Esophagus (tissue), 2 donors: ENCODE measurements around the gene SLC47A2. TPM values are rescaled to one million over a fixed set of nuclear protein-coding genes. Genes with fewer than 3 reads are reported as not detected.

Experiments
- H3K27ac ChIP-seq, 2 donors: one replicate each; pipeline ENCODE4 v1.5.1; 2013; ENCODE audit warnings: low read depth in 2 of 2, mild to moderate bottlenecking in 2 of 2, inconsistent platforms in 1 of 2, low read length in 1 of 2, moderate library complexity in 1 of 2
- H3K27me3 ChIP-seq, 2 donors: one replicate each; pipeline ENCODE4 v1.6.1; 2013; ENCODE audit warnings: low read length in 2 of 2, control low read depth in 1 of 2, mild to moderate bottlenecking in 1 of 2; ENCODE audit not compliant: insufficient read depth in 2 of 2, control insufficient read depth in 1 of 2
- H3K36me3 ChIP-seq, 2 donors: one replicate each; pipeline ENCODE4 v1.6.1; 2013; ENCODE audit warnings: low read length in 1 of 2; ENCODE audit not compliant: control insufficient read depth in 2 of 2, insufficient read depth in 2 of 2
- H3K4me1 ChIP-seq, 2 donors: one replicate each; pipeline ENCODE4 v1.6.1; 2013; ENCODE audit warnings: low read length in 1 of 2; ENCODE audit not compliant: control insufficient read depth in 2 of 2, insufficient read depth in 2 of 2
- H3K4me3 ChIP-seq, 2 donors: one replicate each; pipeline ENCODE4 v1.5.1; 2013; ENCODE audit warnings: low read length in 2 of 2, mild to moderate bottlenecking in 2 of 2, low read depth in 1 of 2, moderate library complexity in 1 of 2
- H3K9me3 ChIP-seq, 2 donors: one replicate each; pipeline ENCODE4 v1.6.1; 2013; ENCODE audit warnings: mild to moderate bottlenecking in 2 of 2, low read depth in 1 of 2, low read length in 1 of 2, moderate library complexity in 1 of 2; ENCODE audit not compliant: control insufficient read depth in 2 of 2, insufficient read depth in 1 of 2
- WGBS, 2 donors: extraction: QIAGEN DNeasy Blood & Tissue Kit; methylation state at CpG; one replicate each; pipeline ENCODE4 v1.1.7; 2013; 5-methylcytosine and 5-hydroxymethylcytosine counted together
- polyA plus RNA-seq, 2 donors: library from polyadenylated mRNA; stranded (reverse); fragments of 200-250 nt; gene quantifications; one replicate each; pipeline ENCODE4 v1.2.3, GENCODE V29; 2013
- donor health status: healthy with polysubstance abuse.
- donor health status: Bipolar disorder and iron deficiency.

Gene SLC47A2
- polyA plus RNA-seq, 2 donors: 1.1 to 2.7 TPM

DNA sequence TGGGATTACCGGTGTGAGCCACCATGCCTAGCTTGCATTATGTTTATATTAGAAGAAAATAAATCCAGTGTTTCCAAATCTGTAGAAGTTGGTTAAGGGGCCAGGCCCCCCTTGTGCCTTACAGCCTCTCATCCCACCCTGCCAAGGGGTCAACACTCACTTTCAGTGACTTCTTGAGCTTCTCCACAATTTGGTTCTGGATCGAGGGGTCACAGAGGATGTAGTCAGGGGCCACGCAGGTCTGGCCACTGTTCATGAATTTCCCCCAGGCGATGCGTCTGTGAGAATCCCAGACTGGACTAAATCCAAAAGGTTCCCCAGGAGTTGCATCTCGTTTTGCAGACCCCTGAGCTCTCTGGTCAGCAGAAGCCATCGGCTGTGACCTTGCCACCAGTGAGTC lies 24.5 kb upstream of the SLC47A2 start:
- peaks cover 4 to 10% of the 10 kb centered on the region in 2 donors for H3K4me1 ChIP-seq
- no peak overlapping the region for H3K27ac ChIP-seq
- peaks cover 0 to 10% of the 10 kb centered on the region in 2 donors for H3K36me3 ChIP-seq
- H3K27me3 ChIP-seq: no peaks in the 10 kb centered on the region
- WGBS, 2 donors: 79 to 81% methylated on average over 7 of the region's 7 CpGs
- no peak overlapping the region for H3K4me3 ChIP-seq
- H3K9me3 ChIP-seq: no peaks in the 10 kb centered on the region

- 84% methylated on average over 26 of the region's 26 CpGs for WGBS, 2 donors
- Histone ChIP-seq H3K27ac (no peak overlapping the region), H3K27me3 (no peaks in the 10 kb centered on the region), H3K4me3 (no peak overlapping the region), H3K36me3 (peaks cover 0 to 10% of the 10 kb centered on the region in 2 donors), H3K9me3 (no peaks in the 10 kb centered on the region), H3K4me1 (peaks cover 0 to 2% of the 10 kb centered on the region in 2 donors)
These were observed 23.1 kb upstream of the SLC47A2 start for GRCh38 chr17:19739241-19740201.

DNA sequence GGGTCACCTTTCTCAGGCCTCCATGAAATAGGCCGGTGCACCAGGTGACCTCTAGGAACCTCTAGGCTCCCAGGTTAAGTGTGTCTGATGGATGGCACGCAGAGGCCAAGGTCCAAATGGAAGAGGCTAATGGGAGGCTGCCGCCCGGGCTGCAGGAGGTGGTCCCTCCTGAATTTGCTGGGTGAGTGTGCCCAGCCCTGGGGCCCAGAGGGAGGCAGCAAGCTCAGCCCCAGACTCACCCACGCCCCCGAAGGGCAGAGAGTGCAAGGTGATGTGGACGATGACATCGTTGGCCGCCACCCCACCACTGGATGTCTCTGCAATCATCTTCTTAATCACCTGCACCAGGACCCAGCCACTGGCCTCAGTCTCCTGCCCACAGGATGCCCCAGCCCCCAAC lies 22.4 kb upstream of the SLC47A2 start:
- 93 to 95% methylated on average over 9 of the region's 9 CpGs for WGBS, 2 donors

GRCh38 chr17:19738073-19738449 lies 21.7 kb upstream of the SLC47A2 start:
- Histone ChIP-seq H3K36me3 (peaks cover 0 to 10% of the 10 kb centered on the region in 2 donors), H3K4me3 (no peak overlapping the region), H3K27me3 (no peaks in the 10 kb centered on the region), H3K4me1 (no peaks in the 10 kb centered on the region), H3K27ac (no peak overlapping the region), H3K9me3 (no peaks in the 10 kb centered on the region)
- 94% methylated on average over 14 of the region's 14 CpGs for WGBS, 2 donors

More for the DNA sequence above, 22.4 kb upstream of the SLC47A2 start:
- no peaks in the 10 kb centered on the region for H3K27me3 ChIP-seq
- H3K4me1 ChIP-seq: peaks cover 0 to 2% of the 10 kb centered on the region in 2 donors
- H3K27ac ChIP-seq: no peak overlapping the region
- no peak overlapping the region for H3K4me3 ChIP-seq
- H3K9me3 ChIP-seq: no peaks in the 10 kb centered on the region
- peaks cover 0 to 10% of the 10 kb centered on the region in 2 donors for H3K36me3 ChIP-seq

- Histone ChIP-seq H3K9me3 (no peaks in the 10 kb centered on the region), H3K27ac (no peak overlapping the region), H3K4me1 (no peaks in the 10 kb centered on the region), H3K36me3 (peaks cover 0 to 8% of the 10 kb centered on the region in 2 donors), H3K4me3 (no peak overlapping the region), H3K27me3 (no peaks in the 10 kb centered on the region)
- WGBS, 2 donors: 77 to 79% methylated on average over 15 of the region's 15 CpGs
These were observed 21.1 kb upstream of the SLC47A2 start for GRCh38 chr17:19737305-19738072.

GRCh38 chr17:19736071-19736470 lies 19.7 kb upstream of the SLC47A2 start:
- H3K27ac ChIP-seq: no peak overlapping the region
- 63 to 68% methylated on average over 11 of the region's 11 CpGs for WGBS, 2 donors

DNA sequence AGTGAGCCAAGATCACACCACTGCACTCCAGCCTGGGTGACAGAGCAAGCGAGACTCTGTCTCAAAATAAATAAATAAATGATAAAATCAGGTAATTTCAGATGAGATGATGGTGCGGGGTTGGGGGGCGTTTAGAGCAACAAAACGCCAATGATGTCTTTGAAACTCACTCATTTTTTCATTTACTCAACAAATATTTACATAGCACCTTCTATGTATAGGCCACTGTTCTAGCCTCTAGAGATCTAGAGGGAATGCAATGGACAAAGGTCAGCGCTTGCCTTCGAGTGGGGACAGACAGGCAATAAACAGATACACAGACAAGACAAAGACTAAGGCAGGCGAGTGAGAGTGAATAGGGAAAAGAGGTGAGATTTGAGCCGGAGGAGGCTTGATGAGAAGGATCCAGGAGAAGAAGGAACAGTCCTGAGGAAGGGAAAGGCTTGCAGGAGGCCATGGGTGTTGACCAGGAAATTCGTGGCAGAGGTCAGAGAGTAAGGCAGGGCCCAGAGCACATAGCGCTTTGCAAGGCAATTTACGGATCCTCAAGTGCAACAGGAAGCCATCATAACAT lies 17.7 kb upstream of the SLC47A2 start:
- H3K4me1 ChIP-seq: peaks cover 0 to 2% of the 10 kb centered on the region in 2 donors
- H3K36me3 ChIP-seq: peaks cover 0 to 4% of the 10 kb centered on the region in 2 donors
- no peak overlapping the region for H3K4me3 ChIP-seq
- WGBS, 2 donors: 74 to 76% methylated on average over 11 of the region's 11 CpGs
- H3K27ac ChIP-seq: no peak overlapping the region
- no peaks in the 10 kb centered on the region for H3K9me3 ChIP-seq
- H3K27me3 ChIP-seq: no peaks in the 10 kb centered on the region

More at GRCh38 chr17:19736071-19736470, 19.7 kb upstream of the SLC47A2 start:
- Histone ChIP-seq H3K4me1 (peaks cover 0 to 2% of the 10 kb centered on the region in 2 donors), H3K36me3 (peaks cover 0 to 8% of the 10 kb centered on the region in 2 donors), H3K27me3 (no peaks in the 10 kb centered on the region), H3K9me3 (no peaks in the 10 kb centered on the region), H3K4me3 (no peak overlapping the region)

- H3K27me3 ChIP-seq: no peaks in the 10 kb centered on the region
- peaks cover 0 to 8% of the 10 kb centered on the region in 2 donors for H3K4me1 ChIP-seq
- H3K36me3 ChIP-seq: no peaks in the 10 kb centered on the region
- no peaks in the 10 kb centered on the region for H3K9me3 ChIP-seq
- no peak overlapping the region for H3K4me3 ChIP-seq
- 94 to 97% methylated on average over 11 of the region's 11 CpGs for WGBS, 2 donors
- no peak overlapping the region for H3K27ac ChIP-seq
These were observed 15.2 kb upstream of the SLC47A2 start for GRCh38 chr17:19731626-19732025.

DNA sequence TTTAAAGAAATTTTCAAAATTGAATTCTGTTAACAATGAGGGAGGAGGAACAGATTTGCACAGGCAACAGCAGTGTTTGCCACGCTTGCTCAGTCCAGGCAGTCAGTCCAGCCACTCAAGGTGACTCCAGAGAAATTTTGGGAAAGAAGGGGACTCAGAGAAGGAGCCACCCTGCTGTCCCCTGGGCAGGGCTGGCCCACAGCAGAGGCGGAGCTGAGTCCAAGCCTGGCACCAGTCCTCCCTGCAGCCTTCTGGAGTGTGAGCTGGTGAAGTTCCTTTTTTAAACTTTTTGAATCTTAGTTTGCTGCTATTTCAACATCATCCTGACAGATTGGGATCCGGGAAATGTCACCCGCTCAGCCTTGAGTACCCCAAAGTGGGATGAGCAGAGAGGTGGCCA lies 14.5 kb upstream of the SLC47A2 start:
- WGBS, 2 donors: 73 to 78% methylated on average over 4 of the region's 4 CpGs
- no peaks in the 10 kb centered on the region for H3K27me3 ChIP-seq
- no peak overlapping the region for H3K4me3 ChIP-seq
- H3K27ac ChIP-seq: peak overlapping the region in 1 of 2 donors; percentile 52
- H3K9me3 ChIP-seq: no peaks in the 10 kb centered on the region
- no peaks in the 10 kb centered on the region for H3K36me3 ChIP-seq
- H3K4me1 ChIP-seq: peaks cover 0 to 8% of the 10 kb centered on the region in 2 donors
